GM03348 (cell line): Measurements from ENCODE around the gene INPP5A.
A peak's percentile ranks its signal among the peaks of the same experiment; 100 is the strongest.
"Not testable (repeated sequence)": the region's sequence is repeated elsewhere in the genome, so short reads cannot be mapped to it uniquely, and the experiment has no call there.

Source experiments
- DNase-seq: peaks from one replicate; pipeline ENCODE4 v3.0.0; 2012; ENCODE audit warnings: low spot score

Gene INPP5A

DNA sequence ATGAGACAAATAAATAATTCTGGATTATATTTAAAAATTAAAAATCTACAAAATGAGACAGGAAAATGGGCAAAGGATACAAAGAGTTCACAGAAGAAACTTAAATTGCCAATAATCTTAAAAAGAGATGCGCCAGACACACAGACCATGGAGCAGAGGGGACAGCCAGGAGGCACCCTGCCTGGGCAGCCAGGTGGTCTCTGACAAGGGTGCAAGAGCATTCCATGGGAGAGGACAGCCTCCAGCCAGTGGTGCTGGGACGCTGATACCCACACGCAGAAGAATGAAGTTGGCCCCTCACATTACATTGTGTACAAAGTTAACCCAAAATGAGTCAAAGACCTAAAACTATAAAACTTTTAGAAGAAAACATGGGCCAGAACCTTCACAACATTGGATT is 142.1 kb downstream of the INPP5A start:
- no peak for DNase-seq

DNA sequence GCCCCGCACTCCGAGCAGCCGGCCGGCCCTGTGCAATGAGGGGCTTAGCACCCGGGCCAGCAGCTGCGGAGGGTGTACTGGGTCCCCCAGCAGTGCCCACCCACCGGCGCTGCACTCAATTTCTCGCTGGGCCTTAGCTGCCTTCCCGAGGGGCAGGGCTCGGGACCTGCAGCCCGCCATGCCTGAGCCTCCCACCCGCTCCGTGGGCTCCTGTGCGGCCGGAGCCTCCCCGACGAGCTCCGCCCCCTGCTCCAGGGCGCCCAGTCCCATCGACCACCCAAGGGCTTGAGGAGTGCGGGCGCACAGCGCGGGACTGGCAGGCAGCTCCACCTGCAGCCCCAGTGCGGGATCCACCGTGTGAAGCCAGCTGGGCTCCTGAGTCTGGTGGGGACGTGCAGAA is 143.2 kb downstream of the INPP5A start:
- not testable (repeated sequence) for DNase-seq

DNA sequence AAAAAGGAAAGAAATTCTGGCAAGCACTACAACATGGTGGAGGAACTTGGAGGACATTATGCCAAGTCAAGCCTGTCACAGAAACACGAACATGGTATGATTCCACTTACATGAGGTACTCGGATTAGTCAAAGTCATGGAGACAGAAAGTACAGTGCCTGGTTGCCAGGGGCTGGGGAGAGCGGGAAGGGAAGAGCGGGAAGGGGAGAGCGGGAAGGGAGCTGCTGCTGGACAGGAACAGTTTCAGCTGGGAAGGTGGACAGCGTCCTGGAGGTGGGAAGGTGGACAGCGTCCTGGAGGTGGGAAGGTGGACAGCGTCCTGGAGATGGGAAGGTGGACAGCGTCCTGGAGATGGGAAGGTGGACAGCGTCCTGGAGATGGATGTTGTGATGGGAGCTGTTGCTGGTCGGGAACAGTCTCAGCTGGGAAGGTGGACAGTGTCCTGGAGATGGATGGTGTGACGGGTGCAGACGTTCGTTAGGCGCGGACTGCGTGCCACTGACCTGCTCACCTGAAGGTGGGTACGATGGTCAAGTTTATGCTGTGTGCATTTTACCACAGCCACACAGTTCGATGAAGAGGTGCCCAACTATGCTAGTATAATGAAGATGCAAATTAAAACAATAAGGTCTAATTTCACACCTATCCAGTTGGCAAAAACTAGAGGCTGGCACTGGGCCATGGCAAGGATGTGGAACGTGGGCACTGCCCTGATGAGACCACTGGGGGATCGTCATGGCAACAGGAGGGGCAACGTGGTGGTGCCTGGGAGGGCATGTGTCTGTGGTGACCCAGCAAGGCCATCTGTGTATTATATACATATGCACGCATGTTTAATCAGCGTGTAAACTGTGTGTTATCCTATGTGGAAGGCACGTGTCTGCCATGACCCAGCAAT is 144.5 kb downstream of the INPP5A start:
- DNase-seq = no peak

DNA sequence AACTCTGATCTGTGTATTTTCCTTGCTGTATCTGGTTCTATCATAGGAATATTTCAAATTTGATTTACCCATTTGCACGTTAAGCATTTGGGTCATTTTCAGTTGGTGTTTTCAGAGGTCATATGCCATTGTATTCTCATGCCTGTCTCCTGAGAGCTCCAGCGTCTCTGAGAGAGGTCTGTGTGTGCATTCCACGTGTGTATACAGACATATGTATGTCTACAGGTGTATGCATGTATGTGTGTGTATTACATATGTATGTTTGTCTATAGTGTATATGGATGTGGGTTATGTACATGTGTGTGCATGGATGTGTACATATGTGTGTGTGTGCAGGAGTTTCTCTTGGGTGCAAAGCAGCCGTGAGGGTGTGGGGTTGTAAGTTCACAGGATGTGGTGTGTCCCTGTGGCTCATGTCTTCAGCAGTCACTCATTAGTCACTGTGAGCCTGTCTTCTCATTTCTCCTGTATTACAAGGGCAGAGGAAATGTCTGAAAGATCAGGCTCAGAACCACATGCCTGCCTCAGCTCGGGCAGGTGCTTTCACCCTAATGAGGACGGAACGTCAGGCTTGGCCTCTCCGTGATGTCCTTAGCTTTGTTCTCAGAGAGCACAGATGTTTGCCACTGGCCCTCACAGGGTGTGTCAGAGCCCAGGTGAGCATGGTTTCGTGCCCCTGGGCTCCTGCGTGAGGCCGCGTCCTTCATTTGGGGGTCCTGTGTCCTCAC is 146.7 kb downstream of the INPP5A start:
- DNase-seq = peak; percentile 38

DNA sequence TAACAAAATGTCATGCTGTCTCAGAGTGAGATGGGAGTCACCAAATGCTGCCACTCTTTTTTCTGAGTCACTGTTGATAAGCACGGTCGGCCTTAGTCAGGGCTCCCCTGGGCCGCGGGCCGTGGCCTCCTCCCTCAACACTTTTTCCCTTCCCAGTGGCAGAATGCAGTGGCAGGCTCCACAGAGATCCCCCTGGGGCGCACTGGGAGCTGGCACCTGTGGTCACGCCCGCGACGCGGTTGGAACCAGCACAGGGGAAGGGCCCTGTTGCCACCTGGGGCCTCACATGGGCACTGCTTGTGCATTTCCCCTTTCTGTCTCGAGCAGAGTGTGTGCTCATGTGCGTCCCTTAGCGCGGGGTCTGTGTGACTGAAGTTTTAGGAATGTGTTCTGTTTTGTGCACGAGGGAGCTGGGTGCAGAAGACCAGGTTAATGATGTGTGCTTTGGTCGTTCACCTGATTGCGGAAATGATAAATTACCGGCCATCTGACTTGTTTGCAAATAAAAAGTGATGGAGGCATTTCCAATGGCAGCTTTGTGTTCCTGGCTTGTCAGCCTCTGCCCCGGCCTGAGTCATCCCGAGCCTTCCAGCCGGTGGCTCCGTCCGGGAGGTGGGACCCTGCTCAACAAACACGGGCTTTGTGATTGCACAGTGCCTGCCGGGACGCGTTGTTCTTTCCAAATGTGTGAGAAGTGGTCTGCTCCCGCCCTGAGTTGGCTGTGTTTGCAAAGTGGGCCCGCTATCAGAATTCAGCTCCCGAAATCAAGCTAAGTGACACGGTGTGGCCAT is 147.7 kb downstream of the INPP5A start:
- DNase-seq = no peak

DNA sequence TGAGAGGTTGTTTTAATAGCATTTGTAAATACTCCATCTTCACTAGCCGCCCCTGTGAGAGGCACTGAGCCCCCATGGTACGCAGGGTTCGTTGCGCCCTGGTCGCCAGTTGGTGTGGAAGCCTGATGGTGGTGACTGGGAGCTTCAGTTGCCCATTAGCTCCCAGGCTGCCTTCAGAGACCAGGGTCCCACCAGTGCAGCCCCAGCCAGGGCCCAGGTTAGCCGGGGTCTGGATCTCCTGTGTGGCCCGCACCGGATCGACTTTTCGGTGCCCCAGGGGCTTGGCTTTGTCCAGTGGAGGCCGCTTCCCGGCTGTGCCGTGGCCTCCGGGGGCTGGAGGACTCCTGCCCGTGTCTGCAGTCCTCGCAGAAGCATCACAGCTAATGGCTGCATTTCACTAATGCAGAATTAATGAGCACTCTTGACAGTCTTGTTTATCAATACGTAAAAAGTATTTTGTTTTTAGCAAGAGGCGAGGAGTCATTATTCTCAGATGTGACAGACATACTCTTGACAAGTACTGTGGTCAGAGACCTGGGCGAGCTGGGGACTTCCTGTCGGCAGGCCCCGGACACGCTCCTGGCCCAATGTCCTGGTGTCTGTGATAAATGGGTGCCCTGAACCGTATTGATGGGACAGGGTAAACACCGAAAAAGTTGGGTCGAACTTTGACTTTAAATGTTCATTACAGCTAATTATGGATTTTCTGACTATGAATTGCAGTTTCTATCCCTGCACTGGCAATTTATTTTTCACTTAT is 148.5 kb downstream of the INPP5A start:
- DNase-seq = no peak

DNA sequence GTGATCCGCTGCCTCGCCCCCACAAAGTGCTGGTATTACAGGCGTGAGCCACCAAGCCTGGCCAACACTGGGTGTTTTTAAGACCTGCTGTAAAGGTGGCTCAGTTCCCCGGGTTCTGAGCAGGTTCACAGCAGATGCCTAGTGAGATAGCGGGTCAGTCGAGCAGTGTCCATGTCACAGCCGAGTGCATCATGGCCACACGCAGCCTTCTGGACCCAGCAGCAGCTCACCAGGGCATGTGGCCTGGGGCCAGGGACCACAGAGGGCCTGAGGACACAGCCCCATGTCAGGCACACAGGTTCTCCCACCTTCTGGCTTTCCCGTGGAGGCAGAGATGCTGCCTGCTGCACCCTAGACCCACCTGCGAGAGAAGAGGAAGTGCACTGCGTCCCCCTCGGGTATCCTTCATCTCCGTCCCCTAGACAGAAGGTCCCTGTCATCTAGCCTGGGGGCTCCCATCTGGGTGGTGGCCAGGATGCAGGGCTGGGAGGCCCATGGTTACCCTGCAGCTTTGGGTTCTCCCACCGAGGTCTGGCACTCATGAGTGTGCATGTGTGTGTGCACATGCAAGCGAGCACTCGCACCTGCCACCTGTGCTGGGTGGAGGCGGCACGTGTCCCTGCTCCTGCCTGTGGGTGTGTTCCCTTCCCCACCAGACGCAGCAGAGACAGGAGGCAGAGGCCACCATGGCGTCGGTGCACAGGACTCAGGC is 149.8 kb downstream of the INPP5A start:
- DNase-seq = no peak

DNA sequence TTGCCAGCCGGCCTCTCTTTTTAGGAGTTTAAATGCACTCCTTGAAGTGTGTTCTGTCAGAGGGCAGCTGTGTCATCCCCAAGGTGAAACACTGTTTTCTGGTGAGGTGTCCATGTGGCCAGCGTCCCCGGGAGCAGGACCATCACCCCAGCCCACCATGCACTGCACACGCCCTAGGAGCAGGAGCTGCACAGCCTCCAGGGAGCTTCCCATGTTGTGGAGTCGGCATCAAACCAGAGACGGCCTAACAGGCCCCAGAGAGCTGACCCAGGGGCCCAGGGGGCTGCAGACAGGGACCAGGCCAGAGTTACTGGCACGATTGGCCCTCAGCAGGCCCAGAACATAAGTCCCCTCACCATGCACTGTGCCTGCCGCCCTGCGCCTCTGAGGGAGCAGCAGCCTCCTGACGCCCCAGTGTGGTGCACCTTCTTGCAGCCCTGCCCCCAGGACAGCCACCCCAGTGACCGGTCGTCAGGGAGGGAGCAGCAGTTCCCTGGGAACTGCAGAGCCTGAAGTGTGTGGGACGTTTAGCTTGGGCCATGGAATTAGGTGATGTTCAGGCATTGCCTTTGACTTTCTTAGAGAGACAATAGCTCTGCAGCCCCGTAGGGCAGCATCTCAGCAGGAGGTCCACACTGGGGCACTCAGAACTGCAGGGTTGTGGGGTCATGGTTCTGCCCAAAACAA is 150.4 kb downstream of the INPP5A start:
- no peak for DNase-seq

DNA sequence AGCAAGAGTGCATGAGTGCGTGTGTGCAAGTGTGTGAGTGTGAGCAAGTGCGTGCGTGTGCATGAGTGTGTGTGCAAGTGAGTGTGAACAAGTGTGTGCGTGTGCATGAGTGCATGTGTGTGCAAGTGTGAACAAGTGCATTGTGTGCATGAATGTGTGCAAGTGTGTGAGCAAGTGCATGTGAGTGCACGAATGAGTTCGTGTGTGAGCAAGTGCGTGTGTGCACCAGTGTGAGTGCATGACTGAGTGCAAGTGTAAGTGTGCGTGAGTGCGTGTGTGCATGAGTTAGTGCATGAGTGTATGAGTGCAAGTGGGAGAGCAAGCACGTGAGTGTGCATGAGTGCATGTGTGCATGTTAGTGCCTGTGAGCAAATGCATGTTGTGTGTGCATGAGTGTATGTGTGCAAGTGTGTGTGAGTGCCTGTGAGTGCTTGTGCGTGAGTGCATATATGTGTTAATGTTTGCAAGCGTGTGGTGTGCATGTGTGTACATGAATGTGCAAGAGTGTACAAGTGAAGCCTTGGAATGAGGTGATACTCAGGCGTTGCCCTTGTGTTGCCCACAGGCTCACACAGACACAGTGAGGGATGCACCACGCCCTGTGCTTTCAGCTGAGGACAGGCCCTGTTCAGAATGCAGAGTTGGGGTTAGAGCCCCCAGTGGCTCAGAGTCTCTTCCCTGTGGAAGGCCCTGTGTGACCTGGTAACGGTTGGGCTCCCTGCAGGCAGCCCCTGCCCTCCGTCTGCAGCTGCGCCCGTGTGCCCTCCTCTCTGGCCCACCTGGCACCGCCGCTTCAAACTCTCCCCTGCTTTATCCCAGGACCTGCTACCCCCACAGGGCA is 151.2 kb downstream of the INPP5A start:
- no peak for DNase-seq

DNA sequence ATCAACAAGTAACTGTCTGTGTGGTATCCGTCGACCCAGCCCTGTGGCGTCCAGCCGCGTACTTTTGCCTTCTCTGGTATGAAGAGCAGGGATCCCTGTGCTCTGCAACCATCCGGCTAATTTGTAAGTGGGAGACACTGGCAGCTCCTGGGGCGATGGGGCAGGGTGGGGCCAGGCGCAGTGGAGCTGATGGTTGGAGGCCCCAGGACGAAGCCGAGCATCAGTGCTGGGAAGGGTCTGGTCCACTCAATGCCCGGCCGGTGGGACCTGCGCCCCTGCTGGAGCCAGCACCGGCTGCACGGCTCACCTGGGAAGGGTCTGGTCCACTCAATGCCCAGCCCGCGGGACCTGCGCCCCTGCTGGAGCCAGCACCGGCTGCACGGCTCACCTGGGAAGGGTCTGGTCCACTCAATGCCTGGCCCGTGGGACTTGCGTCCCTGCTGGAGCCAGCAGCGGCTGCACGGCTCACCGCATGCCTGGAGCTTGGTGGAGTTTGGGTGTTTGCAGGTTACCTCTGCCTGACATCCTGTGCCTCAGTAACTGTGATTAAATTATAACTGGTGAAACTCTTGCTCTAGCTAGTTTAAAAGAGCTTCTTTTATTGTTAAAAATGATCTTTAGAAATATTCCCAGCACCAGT is 152.3 kb downstream of the INPP5A start:
- DNase-seq = no peak

DNA sequence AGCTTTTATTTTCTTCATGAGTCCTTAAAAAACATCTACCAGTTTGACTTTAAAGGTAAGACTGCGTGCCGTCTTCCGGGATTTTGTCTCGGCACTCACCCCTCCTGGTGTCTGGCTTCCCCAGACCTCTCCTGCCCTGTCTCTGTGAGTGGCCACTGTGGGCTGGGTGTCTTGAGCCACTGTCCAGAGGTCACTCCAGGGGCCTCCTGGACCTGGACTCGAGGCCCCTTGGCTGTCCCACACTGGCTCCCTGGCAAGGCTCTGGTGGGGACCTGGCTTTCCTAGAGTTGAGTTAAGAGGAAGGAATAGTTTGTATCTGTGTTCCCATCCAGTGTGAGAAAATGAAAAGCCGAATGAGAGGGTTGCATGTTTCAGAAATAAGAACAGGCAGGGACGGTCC is 152.8 kb downstream of the INPP5A start:
- no peak for DNase-seq

DNA sequence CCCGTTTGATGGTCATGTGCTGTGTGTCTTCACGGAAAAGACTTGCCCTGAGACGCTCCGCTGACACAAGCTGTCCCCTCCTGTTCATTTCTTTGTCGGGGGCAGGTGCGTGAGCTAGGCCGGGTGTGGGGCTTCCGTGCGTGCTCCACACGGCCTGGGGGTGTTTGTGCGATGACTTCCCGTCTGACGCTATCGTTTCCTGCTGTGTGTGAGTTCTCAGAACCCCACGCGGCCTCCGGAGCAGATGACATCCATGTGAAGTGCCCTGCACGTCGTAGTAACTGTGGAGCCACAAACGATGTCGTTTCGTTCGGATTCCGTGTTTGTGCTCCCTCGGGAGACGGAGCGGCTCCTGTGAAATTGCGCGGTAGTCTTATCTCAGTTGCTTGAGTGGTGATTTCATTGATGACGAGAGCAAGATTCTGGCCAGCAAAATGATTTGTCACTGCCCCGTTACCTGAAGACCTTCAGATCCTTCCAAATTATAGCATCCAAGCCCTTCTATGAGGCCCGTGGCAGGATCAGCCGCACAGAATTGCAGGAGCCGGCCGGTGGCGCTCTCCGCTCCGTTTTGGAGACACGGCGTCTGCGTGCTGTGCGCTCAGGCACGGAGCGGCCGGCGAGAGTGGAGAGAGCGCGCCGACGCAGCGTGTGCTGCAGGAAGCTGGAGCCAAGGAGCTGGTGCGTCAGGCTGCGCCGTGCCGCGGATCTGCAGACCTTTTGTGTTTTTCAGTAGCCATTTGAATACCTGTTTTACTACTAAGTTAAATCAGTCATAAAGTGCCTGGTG is 153.4 kb downstream of the INPP5A start:
- DNase-seq = no peak

DNA sequence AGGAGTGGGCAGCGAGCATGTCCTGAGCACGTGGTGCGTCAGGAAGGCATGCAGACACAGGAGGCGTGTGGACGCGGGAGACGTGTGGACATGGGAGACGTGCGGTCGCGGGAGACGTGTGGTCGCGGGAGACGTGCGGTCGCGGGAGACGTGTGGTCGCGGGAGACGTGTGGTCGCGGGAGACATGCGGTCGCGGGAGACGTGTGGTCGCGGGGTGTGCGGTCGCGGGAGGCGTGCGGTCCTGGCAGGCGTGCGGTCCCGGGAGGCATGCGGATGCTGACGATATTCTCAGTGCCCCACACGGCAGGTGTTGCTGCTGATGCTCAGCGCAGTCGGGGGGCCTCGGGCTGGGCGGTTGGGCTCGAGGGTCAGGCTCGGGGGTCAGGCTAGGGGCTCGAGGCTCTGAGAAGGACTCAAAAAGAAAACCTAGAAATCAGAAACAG is 154.1 kb downstream of the INPP5A start:
- DNase-seq = no peak

DNA sequence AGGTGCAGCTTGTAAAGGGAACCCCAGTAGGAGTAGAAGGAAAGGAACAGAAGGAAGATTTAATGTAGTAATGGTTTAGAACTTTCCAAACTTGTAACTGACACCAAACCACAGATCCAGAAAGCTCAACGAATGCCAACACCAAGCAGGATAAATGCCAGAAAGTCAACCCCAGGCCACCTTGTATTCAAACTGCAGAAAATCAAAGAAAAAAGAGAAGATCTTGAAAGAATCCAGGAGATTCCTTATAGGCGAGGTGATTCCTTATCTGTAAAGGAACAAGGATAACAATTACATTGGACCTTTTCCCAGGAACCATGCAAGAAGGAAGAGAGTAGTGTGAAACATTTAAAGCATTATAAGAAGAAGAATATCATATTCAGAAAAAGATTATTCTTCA is 154.7 kb downstream of the INPP5A start:
- no peak for DNase-seq

DNA sequence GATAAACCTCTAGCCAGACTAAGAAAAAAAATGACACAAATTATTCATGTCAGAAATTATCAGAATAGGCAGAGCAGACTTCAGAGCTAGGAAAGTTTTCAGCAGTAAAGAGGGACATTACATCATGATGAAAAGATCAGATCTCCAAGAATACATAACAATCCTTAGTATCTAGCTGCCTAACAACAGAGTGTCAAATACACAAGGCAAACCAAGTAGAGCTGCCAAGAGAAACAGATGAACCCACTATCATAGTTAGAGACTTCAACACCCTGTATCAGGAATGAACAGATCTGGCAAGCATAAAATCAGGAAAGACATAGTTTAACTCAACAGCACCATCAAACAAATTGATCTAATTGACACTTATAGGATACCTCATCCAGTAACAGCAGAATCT is 156.1 kb downstream of the INPP5A start:
- no peak for DNase-seq

DNA sequence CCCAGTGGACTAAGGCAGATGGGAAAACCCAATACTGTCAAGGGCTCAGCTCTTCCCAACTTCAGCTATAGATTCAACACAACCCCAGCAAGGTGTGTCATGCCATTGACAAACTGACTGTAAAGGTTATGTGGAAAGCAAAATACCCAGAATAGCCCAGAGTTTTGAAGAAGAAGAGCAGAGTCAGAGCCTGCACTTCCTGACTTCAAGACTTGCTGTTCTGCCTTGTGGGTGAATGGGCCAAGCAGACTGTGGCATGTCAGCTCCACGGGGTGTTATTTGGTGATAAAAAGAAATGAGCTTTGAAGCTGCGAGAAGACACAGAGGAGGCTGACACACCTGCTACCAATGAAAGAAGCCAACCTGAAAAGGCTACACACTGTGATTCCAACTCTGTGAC is 158.6 kb downstream of the INPP5A start:
- no peak for DNase-seq

DNA sequence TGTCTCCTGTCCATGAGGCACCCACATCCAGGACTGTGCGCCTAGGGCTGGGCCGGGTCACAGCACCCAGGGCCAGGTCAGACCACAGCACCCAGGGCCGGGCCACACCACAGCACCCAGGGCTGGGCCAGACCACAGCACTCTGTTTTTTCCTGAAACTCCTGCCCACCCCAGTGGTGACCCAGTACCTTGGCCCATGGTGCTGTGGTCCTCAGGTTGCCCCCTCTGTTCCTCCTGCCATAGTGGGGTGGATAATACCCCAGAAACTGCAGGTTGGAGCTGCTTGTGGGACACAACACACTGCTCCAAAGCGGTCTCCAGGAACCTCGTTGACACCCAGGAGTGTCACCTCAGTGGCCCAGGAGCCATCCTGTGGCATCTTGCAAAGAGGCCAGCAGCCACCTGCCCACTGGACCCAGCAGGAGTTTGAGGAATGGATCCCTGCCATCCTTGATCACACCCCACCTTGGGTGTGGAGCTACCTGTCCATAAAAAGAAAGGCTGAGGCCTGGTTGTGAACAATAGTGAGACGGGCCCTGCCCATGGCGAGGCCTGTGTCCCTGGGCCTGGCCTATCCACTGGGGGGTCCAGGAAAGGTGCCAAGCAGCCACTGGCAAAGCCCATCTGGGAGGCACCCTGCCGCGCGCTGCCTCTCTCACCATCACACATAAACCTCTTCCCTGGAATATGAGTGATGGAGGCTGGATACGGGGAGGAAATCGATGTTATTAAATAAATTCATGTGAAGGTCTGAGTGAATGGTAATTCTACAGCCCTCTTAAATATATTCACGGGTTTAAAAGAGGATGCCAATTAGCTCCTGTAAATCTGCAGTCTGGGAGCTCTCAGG is 159.4 kb downstream of the INPP5A start:
- no peak for DNase-seq
